Mesothelial cell of epicardium (in vitro differentiated cells): ENCODE results near the gene MBOAT7. TPM values are rescaled to one million over a fixed set of nuclear protein-coding genes. Genes with fewer than 3 reads are reported as not detected.

Source experiments
- DNase-seq, 2 experiments: peaks; one replicate each; pipeline ENCODE4 v3.0.0; 2021; ENCODE audit warnings: low spot score in 2 of 2; ENCODE audit not compliant: unreplicated experiment in 2 of 2
- H3K27ac Mint-ChIP-seq: 2 replicates; pipeline ENCODE4 v1.8.0; 2021; ENCODE audit warnings: mixed read lengths
- H3K27me3 Mint-ChIP-seq: 2 replicates; pipeline ENCODE4 v1.8.0; 2021; ENCODE audit warnings: low read depth, mixed read lengths
- H3K36me3 Mint-ChIP-seq: 2 replicates; pipeline ENCODE4 v1.8.0; 2021; ENCODE audit warnings: mixed read lengths
- H3K4me1 Mint-ChIP-seq: 2 replicates; pipeline ENCODE4 v1.8.0; 2021; ENCODE audit warnings: mixed read lengths
- H3K4me3 Mint-ChIP-seq: 2 replicates; pipeline ENCODE4 v1.8.0; 2021; ENCODE audit warnings: mild to moderate bottlenecking, moderate library complexity, mixed read lengths
- H3K9me3 Mint-ChIP-seq: 2 replicates; pipeline ENCODE4 v1.8.0; 2021; ENCODE audit warnings: mixed read lengths
- total RNA-seq: library from RNA; stranded (reverse); gene quantifications from 3 replicates; pipeline ENCODE4 v1.2.1, GENCODE V29; 2021
- TF ChIP-seq, protein P1 (sequence below): fragments of 200-600 bp; sonication (generic); IDR thresholded peaks from one replicate; pipeline ENCODE4 v1.5.0; 2021; ENCODE audit warnings: antibody characterized with exemption; ENCODE audit not compliant: unreplicated experiment

The MBOAT7 gene
- total RNA-seq, 1 donor from 2014 or later: 113 TPM

DNA sequence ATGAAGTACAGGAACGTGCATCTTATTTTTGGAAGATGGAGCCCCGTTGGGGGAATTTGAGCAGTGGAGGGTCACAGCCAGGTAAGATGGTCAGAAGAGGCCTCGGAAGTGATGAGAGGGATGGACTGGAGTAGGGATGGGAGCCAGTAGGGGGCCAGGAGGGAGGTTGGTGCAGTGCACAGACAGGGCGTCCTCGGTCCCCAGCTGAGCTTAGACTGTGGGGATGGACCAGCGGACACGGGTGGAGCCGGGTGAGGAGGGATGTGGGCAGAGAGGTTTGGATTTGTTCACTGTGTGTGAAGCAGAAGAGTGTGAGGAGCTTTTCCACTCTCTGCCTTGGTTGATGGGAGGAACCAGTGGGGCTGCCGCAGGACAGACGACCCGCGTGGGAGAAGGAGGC is 21.9 kb upstream of the MBOAT7 start:
- H3K4me1 Mint-ChIP-seq: peaks cover 39% of the 10 kb centered on the region
- H3K27ac Mint-ChIP-seq: peak overlapping the region; percentile 75
- H3K36me3 Mint-ChIP-seq: peaks cover 22% of the 10 kb centered on the region
- no peak for DNase-seq
- H3K27me3 Mint-ChIP-seq: no peaks in the 10 kb centered on the region
- H3K4me3 Mint-ChIP-seq: no peak overlapping the region
- H3K9me3 Mint-ChIP-seq: no peaks in the 10 kb centered on the region
- TF ChIP-seq, protein P1, sequence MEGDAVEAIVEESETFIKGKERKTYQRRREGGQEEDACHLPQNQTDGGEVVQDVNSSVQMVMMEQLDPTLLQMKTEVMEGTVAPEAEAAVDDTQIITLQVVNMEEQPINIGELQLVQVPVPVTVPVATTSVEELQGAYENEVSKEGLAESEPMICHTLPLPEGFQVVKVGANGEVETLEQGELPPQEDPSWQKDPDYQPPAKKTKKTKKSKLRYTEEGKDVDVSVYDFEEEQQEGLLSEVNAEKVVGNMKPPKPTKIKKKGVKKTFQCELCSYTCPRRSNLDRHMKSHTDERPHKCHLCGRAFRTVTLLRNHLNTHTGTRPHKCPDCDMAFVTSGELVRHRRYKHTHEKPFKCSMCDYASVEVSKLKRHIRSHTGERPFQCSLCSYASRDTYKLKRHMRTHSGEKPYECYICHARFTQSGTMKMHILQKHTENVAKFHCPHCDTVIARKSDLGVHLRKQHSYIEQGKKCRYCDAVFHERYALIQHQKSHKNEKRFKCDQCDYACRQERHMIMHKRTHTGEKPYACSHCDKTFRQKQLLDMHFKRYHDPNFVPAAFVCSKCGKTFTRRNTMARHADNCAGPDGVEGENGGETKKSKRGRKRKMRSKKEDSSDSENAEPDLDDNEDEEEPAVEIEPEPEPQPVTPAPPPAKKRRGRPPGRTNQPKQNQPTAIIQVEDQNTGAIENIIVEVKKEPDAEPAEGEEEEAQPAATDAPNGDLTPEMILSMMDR: no peak

DNA sequence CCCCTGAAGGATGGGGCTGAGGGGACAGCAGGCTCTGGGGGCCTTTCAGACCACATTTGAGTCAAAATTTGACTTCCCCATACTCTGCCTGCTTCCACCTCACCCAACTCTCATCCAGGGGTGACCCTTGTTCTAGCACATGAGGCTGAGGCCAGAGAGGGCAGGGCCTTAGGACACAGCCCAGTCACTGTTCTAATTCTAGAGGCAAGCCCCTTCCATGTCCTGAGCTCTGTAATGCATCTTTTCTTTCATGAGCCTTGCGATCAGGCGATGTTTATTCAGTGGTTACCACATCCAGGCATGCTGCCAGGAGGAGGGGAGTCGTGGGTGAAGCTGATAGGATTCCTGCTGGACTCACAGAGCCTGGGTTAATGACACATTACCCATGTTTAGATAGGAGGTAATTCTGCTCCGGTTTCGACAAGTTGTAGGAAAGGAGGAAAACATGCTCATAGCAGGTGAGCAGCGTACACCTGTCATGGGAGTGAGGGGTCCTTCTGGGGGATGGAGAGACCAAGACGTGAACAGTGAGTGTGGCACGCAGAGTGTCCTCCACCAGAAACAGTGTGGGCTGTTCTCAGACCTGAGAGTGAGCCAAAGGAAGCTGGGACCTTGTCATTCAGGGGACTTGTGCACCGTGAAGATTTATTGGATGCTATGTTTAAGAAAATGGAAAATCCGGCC is 20.6 kb upstream of the MBOAT7 start:
- DNase-seq: peak in 1 of 2 experiments; percentile 79
- Mint-ChIP-seq H3K27ac (peak overlapping the region; percentile 81), H3K36me3 (peaks cover 24% of the 10 kb centered on the region), H3K27me3 (no peaks in the 10 kb centered on the region), H3K9me3 (no peaks in the 10 kb centered on the region), H3K4me3 (no peak overlapping the region), H3K4me1 (peaks cover 45% of the 10 kb centered on the region)
- TF ChIP-seq, protein P1: no peak

DNA sequence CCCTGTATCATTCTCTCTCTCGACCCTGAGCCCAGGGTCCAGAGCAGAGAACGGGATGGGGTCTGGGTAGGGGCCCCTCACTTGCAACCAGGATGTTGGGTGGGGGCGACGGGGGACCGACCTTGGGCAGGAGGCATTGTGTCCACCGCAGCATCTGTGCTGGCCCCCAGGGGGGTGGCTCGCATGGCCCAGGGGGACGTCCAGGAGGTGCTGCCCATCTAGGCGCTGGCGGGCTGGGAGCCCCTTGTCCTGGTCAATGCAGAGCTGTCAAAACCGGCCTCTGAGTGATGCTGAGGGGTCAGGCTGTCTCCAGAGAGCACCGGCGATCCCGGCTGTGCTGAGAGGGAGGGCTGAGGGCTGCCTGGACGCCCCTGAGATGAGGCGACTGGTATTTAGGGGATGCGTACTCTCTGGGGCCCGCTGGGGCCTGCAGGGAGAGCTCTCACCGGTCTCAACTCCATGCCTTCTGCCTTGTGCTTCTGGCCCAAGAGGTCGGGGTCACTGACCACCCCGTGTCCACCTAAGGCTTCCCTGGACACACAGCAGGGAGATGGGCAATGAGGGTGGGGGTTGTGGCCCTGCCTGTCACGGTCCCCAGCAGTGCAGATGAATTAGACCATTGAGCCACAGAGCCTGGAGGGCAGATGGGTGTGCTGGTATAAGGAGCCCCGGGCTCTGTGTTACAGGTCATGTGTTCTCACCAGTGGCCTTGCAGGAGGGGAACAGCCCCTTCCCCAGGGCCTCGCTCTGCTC is 19.9 kb upstream of the MBOAT7 start:
- Mint-ChIP-seq H3K4me1 (peaks cover 52% of the 10 kb centered on the region), H3K36me3 (peaks cover 26% of the 10 kb centered on the region), H3K4me3 (no peak overlapping the region)

DNA sequence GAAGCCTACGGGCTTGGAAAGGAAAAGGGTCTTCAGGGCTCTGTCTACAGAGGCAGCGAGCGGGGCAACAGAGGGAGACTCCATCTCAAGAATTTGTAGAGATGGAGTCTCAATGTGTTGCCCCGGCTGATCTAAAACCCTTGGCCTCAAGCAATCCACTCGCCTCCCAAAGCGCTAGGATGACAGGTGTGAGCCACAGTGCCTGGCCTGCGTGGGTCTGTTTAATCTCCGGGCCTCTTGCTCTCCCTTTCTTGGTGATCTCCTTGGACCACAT is 19.3 kb upstream of the MBOAT7 start:
- Mint-ChIP-seq H3K27me3 (no peaks in the 10 kb centered on the region), H3K9me3 (no peaks in the 10 kb centered on the region), H3K27ac (peak overlapping the region; percentile 94), H3K4me1 (peaks cover 56% of the 10 kb centered on the region), H3K4me3 (no peak overlapping the region), H3K36me3 (peaks cover 26% of the 10 kb centered on the region)
- no peak for DNase-seq
- TF ChIP-seq, protein P1: no peak

More for the DNA sequence above, 19.9 kb upstream of the MBOAT7 start:
- TF ChIP-seq, protein P1: no peak
- H3K27ac Mint-ChIP-seq: peak overlapping the region; percentile 81
- no peaks in the 10 kb centered on the region for H3K9me3 Mint-ChIP-seq
- H3K27me3 Mint-ChIP-seq: no peaks in the 10 kb centered on the region
- DNase-seq: no peak

GRCh38 chr19:54207983-54208783 is 18.8 kb upstream of the MBOAT7 start:
- Mint-ChIP-seq H3K27ac (peak overlapping the region; percentile 94), H3K4me1 (peaks cover 61% of the 10 kb centered on the region), H3K4me3 (no peak overlapping the region), H3K9me3 (no peaks in the 10 kb centered on the region), H3K36me3 (peaks cover 28% of the 10 kb centered on the region), H3K27me3 (no peaks in the 10 kb centered on the region)
- no peak for DNase-seq
- TF ChIP-seq, protein P1: no peak
